Gastrocnemius medialis (tissue), 4 donors: ENCODE results near the gene GMIP.

Experiments used
- POLR2A ChIP-seq, 2 donors: fragments of 450-650 bp; IDR thresholded peaks; one replicate each; pipeline ENCODE4 v1.6.1; 2017; ENCODE audit warnings: antibody characterized with exemption in 2 of 2, mild to moderate bottlenecking in 2 of 2, moderate library complexity in 2 of 2
- TF ChIP-seq, protein P1 (sequence below), 5 experiments: fragments of 450-650 bp in 3 of 5; fragments of 200-600 bp in 2 of 5; sonication (generic) in 2 of 5; IDR thresholded peaks in 4 of 5; conservative IDR thresholded peaks in 1 of 5; 1 replicate in 4 of 5; 2 replicates in 1 of 5; pipeline ENCODE4 v1.5.1; 2016 to 2019; ENCODE audit warnings: antibody characterized with exemption in 5 of 5, mild to moderate bottlenecking in 3 of 5, moderate library complexity in 3 of 5

GRCh38 chr19:19649155-19649554 lies 5.7 kb upstream of the GMIP start:
- TF ChIP-seq, protein P1, sequence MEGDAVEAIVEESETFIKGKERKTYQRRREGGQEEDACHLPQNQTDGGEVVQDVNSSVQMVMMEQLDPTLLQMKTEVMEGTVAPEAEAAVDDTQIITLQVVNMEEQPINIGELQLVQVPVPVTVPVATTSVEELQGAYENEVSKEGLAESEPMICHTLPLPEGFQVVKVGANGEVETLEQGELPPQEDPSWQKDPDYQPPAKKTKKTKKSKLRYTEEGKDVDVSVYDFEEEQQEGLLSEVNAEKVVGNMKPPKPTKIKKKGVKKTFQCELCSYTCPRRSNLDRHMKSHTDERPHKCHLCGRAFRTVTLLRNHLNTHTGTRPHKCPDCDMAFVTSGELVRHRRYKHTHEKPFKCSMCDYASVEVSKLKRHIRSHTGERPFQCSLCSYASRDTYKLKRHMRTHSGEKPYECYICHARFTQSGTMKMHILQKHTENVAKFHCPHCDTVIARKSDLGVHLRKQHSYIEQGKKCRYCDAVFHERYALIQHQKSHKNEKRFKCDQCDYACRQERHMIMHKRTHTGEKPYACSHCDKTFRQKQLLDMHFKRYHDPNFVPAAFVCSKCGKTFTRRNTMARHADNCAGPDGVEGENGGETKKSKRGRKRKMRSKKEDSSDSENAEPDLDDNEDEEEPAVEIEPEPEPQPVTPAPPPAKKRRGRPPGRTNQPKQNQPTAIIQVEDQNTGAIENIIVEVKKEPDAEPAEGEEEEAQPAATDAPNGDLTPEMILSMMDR (IDR thresholded peaks at IDR 0.05 in 4 of 5, conservative IDR thresholded peaks at IDR 0.05 in 1 of 5) = no peak
- no peak for TF ChIP-seq POLR2A (IDR thresholded peaks at IDR 0.05)
